H9 (cell line): ENCODE measurements around the gene TM9SF2. TPM values are rescaled to one million over a fixed set of nuclear protein-coding genes. Genes with fewer than 3 reads are reported as not detected.

Source experiments
- DNase-seq: peaks from one replicate; pipeline ENCODE4 v3.0.0-alpha.2; 2017
- H2AFZ ChIP-seq: one replicate; pipeline ENCODE4 v1.6.1; 2013; ENCODE audit warnings: mild to moderate bottlenecking, low read length, control low read depth, moderate library complexity
- H2AK5ac ChIP-seq: 2 replicates; pipeline ENCODE4 v1.6.1; 2013; ENCODE audit warnings: low read length, control low read depth, mixed read lengths; ENCODE audit not compliant: insufficient read length
- H2BK120ac ChIP-seq: one replicate; pipeline ENCODE4 v1.6.1; 2013; ENCODE audit warnings: low read depth, mild to moderate bottlenecking, low read length, control low read depth, inconsistent platforms; ENCODE audit not compliant: poor library complexity, severe bottlenecking
- H2BK12ac ChIP-seq: 2 replicates; pipeline ENCODE4 v1.6.1; 2013; ENCODE audit warnings: low read length, control low read depth, mixed read lengths, low read depth; ENCODE audit not compliant: insufficient read length
- H2BK15ac ChIP-seq: 2 replicates; pipeline ENCODE4 v1.6.1; 2013; ENCODE audit warnings: low read depth, low read length, control low read depth
- H2BK20ac ChIP-seq: one replicate; pipeline ENCODE4 v1.6.1; 2013; ENCODE audit warnings: low read depth, mild to moderate bottlenecking, low read length, control low read depth, inconsistent platforms; ENCODE audit not compliant: poor library complexity, severe bottlenecking
- H2BK5ac ChIP-seq: 2 replicates; pipeline ENCODE4 v1.6.1; 2013; ENCODE audit warnings: low read length, control low read depth, mixed read lengths; ENCODE audit not compliant: insufficient read length
- H3K14ac ChIP-seq: 2 replicates; pipeline ENCODE4 v1.6.1; 2013; ENCODE audit warnings: low read length, control low read depth; ENCODE audit not compliant: insufficient read depth
- H3K18ac ChIP-seq: 2 replicates; pipeline ENCODE4 v1.6.1; 2013; ENCODE audit warnings: low read depth, mild to moderate bottlenecking, mixed read lengths, low read length, control low read depth; ENCODE audit not compliant: insufficient read length
- H3K23ac ChIP-seq: 2 replicates; pipeline ENCODE4 v1.6.1; 2013; ENCODE audit warnings: low read length, control low read depth, mixed read lengths, low read depth; ENCODE audit not compliant: insufficient read length
- H3K23me2 ChIP-seq: 2 replicates; pipeline ENCODE4 v1.6.1; 2013; ENCODE audit warnings: low read depth, mild to moderate bottlenecking, mixed read lengths, low read length, control low read depth; ENCODE audit not compliant: insufficient read length, poor library complexity, severe bottlenecking
- H3K27ac ChIP-seq: 2 replicates; pipeline ENCODE4 v1.5.1; 2013; ENCODE audit warnings: low read length, control low read depth, mixed read lengths, low read depth; ENCODE audit not compliant: insufficient read length
- H3K27me3 ChIP-seq: 2 replicates; pipeline ENCODE4 v1.6.1; 2013; ENCODE audit warnings: low read length, control low read depth, inconsistent platforms; ENCODE audit not compliant: insufficient read depth
- H3K4ac ChIP-seq: 2 replicates; pipeline ENCODE4 v1.6.1; 2013; ENCODE audit warnings: low read depth, mild to moderate bottlenecking, control low read depth, inconsistent platforms, low read length, moderate library complexity
- H3K4me1 ChIP-seq: 2 replicates; pipeline ENCODE4 v1.6.1; 2013; ENCODE audit warnings: low read length, control low read depth, inconsistent platforms; ENCODE audit not compliant: insufficient read depth
- H3K4me2 ChIP-seq: 2 replicates; pipeline ENCODE4 v1.6.1; 2013; ENCODE audit warnings: low read length, control low read depth, mixed read lengths; ENCODE audit not compliant: insufficient read length, insufficient read depth
- H3K56ac ChIP-seq: 2 replicates; pipeline ENCODE4 v1.6.1; 2013; ENCODE audit warnings: low read depth, mild to moderate bottlenecking, mixed read lengths, low read length, control low read depth; ENCODE audit not compliant: insufficient read length
- H3K79me1 ChIP-seq: 2 replicates; pipeline ENCODE4 v1.6.1; 2013; ENCODE audit warnings: low read depth, mild to moderate bottlenecking, moderate library complexity, low read length, control low read depth, inconsistent platforms; ENCODE audit not compliant: insufficient read depth, poor library complexity, severe bottlenecking
- H3K79me2 ChIP-seq: 2 replicates; pipeline ENCODE4 v1.6.1; 2013; ENCODE audit warnings: low read length, control low read depth, inconsistent platforms; ENCODE audit not compliant: insufficient read depth
- H3K9ac ChIP-seq: 2 replicates; pipeline ENCODE4 v1.6.1; 2013; ENCODE audit warnings: low read length, control low read depth, mixed read lengths; ENCODE audit not compliant: insufficient read length; ENCODE audit errors: extremely low read depth
- H3K9me3 ChIP-seq: one replicate; pipeline ENCODE4 v1.6.1; 2013; ENCODE audit warnings: low read depth, low read length, inconsistent platforms; ENCODE audit not compliant: control insufficient read depth
- H3T11ph ChIP-seq: one replicate; pipeline ENCODE4 v1.6.1; 2013; ENCODE audit warnings: mild to moderate bottlenecking, low read length, control low read depth, inconsistent platforms
- H4K20me1 ChIP-seq: one replicate; pipeline ENCODE4 v1.6.1; 2013; ENCODE audit not compliant: control insufficient read depth, insufficient read length, insufficient read depth
- H4K5ac ChIP-seq: 2 replicates; pipeline ENCODE4 v1.6.1; 2013; ENCODE audit warnings: low read depth, mild to moderate bottlenecking, mixed read lengths, low read length, control low read depth; ENCODE audit not compliant: insufficient read length
- H4K8ac ChIP-seq: replicated peaks from 2 replicates; pipeline ENCODE4 v1.6.1; 2013; ENCODE audit warnings: low read length, control low read depth, mixed read lengths, low read depth; ENCODE audit not compliant: insufficient read length
- H4K91ac ChIP-seq: 2 replicates; pipeline ENCODE4 v1.6.1; 2013; ENCODE audit warnings: low read depth, mild to moderate bottlenecking, moderate library complexity, mixed read lengths, low read length, control low read depth; ENCODE audit not compliant: insufficient read length
- H3K27ac Mint-ChIP-seq, 3 experiments: 2 replicates in 2 of 3; 3 replicates in 1 of 3; pipeline ENCODE4 v1.8.0; 2020 to 2021; ENCODE audit warnings: mixed read lengths in 3 of 3, mild to moderate bottlenecking in 1 of 3, moderate library complexity in 1 of 3
- H3K27me3 Mint-ChIP-seq: 2 replicates; pipeline ENCODE4 v1.8.0; 2021; ENCODE audit warnings: low read depth, mild to moderate bottlenecking, moderate library complexity, mixed read lengths
- H3K36me3 Mint-ChIP-seq, 3 experiments: 2 replicates in 2 of 3; 3 replicates in 1 of 3; pipeline ENCODE4 v1.8.0; 2020 to 2021; ENCODE audit warnings: low read depth in 3 of 3, mixed read lengths in 3 of 3; ENCODE audit not compliant: insufficient read depth in 1 of 3
- H3K4me1 Mint-ChIP-seq, 2 experiments: 2 replicates each; pipeline ENCODE4 v1.8.0; 2020; ENCODE audit warnings: mixed read lengths in 2 of 2
- H3K4me3 Mint-ChIP-seq, 2 experiments: 2 replicates in 1 of 2; 3 replicates in 1 of 2; pipeline ENCODE4 v1.8.0; 2020 to 2021; ENCODE audit warnings: mild to moderate bottlenecking in 2 of 2, mixed read lengths in 2 of 2, moderate library complexity in 1 of 2
- H3K9me3 Mint-ChIP-seq, 2 experiments: 2 replicates in 1 of 2; 3 replicates in 1 of 2; pipeline ENCODE4 v1.8.0; 2020; ENCODE audit warnings: mild to moderate bottlenecking in 2 of 2, mixed read lengths in 2 of 2, moderate library complexity in 1 of 2
- WGBS: extraction: QIAGEN DNeasy Blood & Tissue Kit; methylation state at CpG from one replicate; pipeline ENCODE4 v1.1.7; 2013; ENCODE audit warnings: missing lambda C conversion rate, low lambda C conversion rate, mixed read lengths; ENCODE audit not compliant: insufficient read length; ENCODE audit errors: extremely low coverage; 5-methylcytosine and 5-hydroxymethylcytosine counted together
- total RNA-seq: library from RNA; stranded (reverse); gene quantifications from 2 replicates; pipeline ENCODE4 v1.2.1, GENCODE V29; 2021
- TF ChIP-seq, protein P1 (sequence below): fragments of 200-600 bp; sonication (generic); conservative IDR thresholded peaks from 3 replicates; pipeline ENCODE4 v1.8.0; 2021; ENCODE audit warnings: antibody characterized with exemption, mild to moderate bottlenecking

TM9SF2 gene
- total RNA-seq, 1 experiment from 2014 or later, result 86.1 TPM

GRCh38 chr13:99454518-99455183 lies 46.6 kb upstream of the TM9SF2 start:
- Histone ChIP-seq H2AFZ (no peak overlapping the region), H4K91ac (no peak overlapping the region), H3K79me1 (no peaks in the 10 kb centered on the region), H3K27ac (no peak overlapping the region), H2BK120ac (no peak overlapping the region), H4K20me1 (no peaks in the 10 kb centered on the region), H2BK15ac (no peak overlapping the region), H3T11ph (no peak overlapping the region), H3K14ac (no peak overlapping the region), H3K23me2 (no peaks in the 10 kb centered on the region), H3K4me1 (no peaks in the 10 kb centered on the region), H3K18ac (no peak overlapping the region), H4K5ac (no peak overlapping the region), H3K4me2 (no peak overlapping the region), H3K79me2 (no peaks in the 10 kb centered on the region), H2AK5ac (no peak overlapping the region), H2BK12ac (no peak overlapping the region), H4K8ac (no peak overlapping the region), H2BK20ac (no peak overlapping the region), H3K27me3 (no peaks in the 10 kb centered on the region), H3K9ac (no peak overlapping the region), H3K23ac (no peak overlapping the region), H3K9me3 (no peaks in the 10 kb centered on the region), H3K4ac (no peak overlapping the region), H2BK5ac (no peak overlapping the region), H3K56ac (no peak overlapping the region)
- WGBS, result no CpG with 5 or more reads among the region's 9 CpGs
- H3K27ac Mint-ChIP-seq, result no peak overlapping the region
- no peak for DNase-seq
- H3K27me3 Mint-ChIP-seq, result no peaks in the 10 kb centered on the region; the same call in 1 of the 2 replicates
- H3K4me3 Mint-ChIP-seq, result no peak overlapping the region
- H3K4me1 Mint-ChIP-seq, result peaks cover 6 to 9% of the 10 kb centered on the region in 2 experiments; a peak in 3 of 4 replicates
- peaks cover 0 to 7% (median 4%) of the 10 kb centered on the region in 3 experiments; a peak in 5 of 7 replicates for H3K36me3 Mint-ChIP-seq
- H3K9me3 Mint-ChIP-seq, result peaks cover 5 to 15% of the 10 kb centered on the region in 2 experiments
- TF ChIP-seq, protein P1, sequence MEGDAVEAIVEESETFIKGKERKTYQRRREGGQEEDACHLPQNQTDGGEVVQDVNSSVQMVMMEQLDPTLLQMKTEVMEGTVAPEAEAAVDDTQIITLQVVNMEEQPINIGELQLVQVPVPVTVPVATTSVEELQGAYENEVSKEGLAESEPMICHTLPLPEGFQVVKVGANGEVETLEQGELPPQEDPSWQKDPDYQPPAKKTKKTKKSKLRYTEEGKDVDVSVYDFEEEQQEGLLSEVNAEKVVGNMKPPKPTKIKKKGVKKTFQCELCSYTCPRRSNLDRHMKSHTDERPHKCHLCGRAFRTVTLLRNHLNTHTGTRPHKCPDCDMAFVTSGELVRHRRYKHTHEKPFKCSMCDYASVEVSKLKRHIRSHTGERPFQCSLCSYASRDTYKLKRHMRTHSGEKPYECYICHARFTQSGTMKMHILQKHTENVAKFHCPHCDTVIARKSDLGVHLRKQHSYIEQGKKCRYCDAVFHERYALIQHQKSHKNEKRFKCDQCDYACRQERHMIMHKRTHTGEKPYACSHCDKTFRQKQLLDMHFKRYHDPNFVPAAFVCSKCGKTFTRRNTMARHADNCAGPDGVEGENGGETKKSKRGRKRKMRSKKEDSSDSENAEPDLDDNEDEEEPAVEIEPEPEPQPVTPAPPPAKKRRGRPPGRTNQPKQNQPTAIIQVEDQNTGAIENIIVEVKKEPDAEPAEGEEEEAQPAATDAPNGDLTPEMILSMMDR, result no peak
